Measurements from ENCODE around the gene CEP112.

GRCh38 chr17:66107731-66108130, 84.2 kb downstream of the CEP112 start:
- TF ChIP-seq ELF4 (IDR thresholded peaks at IDR 0.05) (no peak), SP1 (IDR thresholded peaks at IDR 0.05) (no peak), BHLHE40 (IDR thresholded peaks at IDR 0.05; ENCODE audit: borderline replicate concordance) (no peak), CTBP1 (IDR thresholded peaks at IDR 0.05; ENCODE audit: borderline replicate concordance) (no peak), FOXM1 (IDR thresholded peaks at IDR 0.05; ENCODE audit: borderline replicate concordance) (no peak), FOXK2 (IDR thresholded peaks at IDR 0.05) (no peak), NFRKB (IDR thresholded peaks at IDR 0.05) (no peak), HDGF (IDR thresholded peaks at IDR 0.05; ENCODE audit: borderline replicate concordance) (no peak)

Data from HEK293T (cell line).